Measurements from ENCODE around the gene TM6SF1.

Gene TM6SF1

GRCh38 chr15:83063551-83063950 lies 43.9 kb upstream of the TM6SF1 start:
- WGBS (ENCODE audit: extremely low coverage, insufficient coverage, insufficient read length), result no CpG with 5 or more reads among the region's 4 CpGs

GRCh38 chr15:83064859-83065258 lies 42.6 kb upstream of the TM6SF1 start:
- H3K27me3 ChIP-seq (ENCODE audit: insufficient read depth, low read length), result no peaks in the 10 kb centered on the region
- peak in 1 of 2 donors; percentile 28 for DNase-seq
- H3K4me2 ChIP-seq (ENCODE audit: low read length), result no peak overlapping the region
- H2BK5ac ChIP-seq (ENCODE audit: low read depth, low read length, poor library complexity), result no peak overlapping the region
- H3K23ac ChIP-seq (ENCODE audit: low read length), result no peak overlapping the region
- H2BK12ac ChIP-seq (ENCODE audit: low read length), result no peak overlapping the region
- H4K8ac ChIP-seq (ENCODE audit: low read depth, low read length), result no peak overlapping the region
- WGBS (ENCODE audit: extremely low coverage, insufficient coverage, insufficient read length), result no CpG with 5 or more reads among the region's 4 CpGs
- no peak overlapping the region for H2AK5ac ChIP-seq (ENCODE audit: low read length)
- no peak overlapping the region for H3K4ac ChIP-seq (ENCODE audit: low read depth, low read length)
- H4K91ac ChIP-seq (ENCODE audit: low read depth, low read length), result no peak overlapping the region
- H3K14ac ChIP-seq (ENCODE audit: low read length), result no peak overlapping the region
- H3K79me1 ChIP-seq (ENCODE audit: low read length), result peaks cover 12% of the 10 kb centered on the region
- peaks cover 3 to 8% of the 10 kb centered on the region in 2 experiments for H3K4me1 ChIP-seq (ENCODE audit: control insufficient read depth in 1 of 2, insufficient read depth in 2 of 2, low read length in 2 of 2)
- peaks cover 9% of the 10 kb centered on the region for H3K79me2 ChIP-seq (ENCODE audit: control insufficient read depth, insufficient read depth, low read length, poor library complexity)
- no peak overlapping the region for H2AFZ ChIP-seq (ENCODE audit: insufficient read depth, low read length, poor library complexity)
- no peaks in the 10 kb centered on the region for H3K9me3 ChIP-seq (ENCODE audit: insufficient read depth, low read depth, low read length)
- H3K4me3 ChIP-seq (ENCODE audit: low read depth, low read length), result no peak overlapping the region
- no peak overlapping the region for H2BK120ac ChIP-seq (ENCODE audit: insufficient read depth, low read length, poor library complexity)
- no peak overlapping the region for H3K27ac ChIP-seq (ENCODE audit: low read depth, low read length)
- H3K18ac ChIP-seq (ENCODE audit: low read length), result no peak overlapping the region
- no peak overlapping the region for H4K12ac ChIP-seq (ENCODE audit: low read depth, low read length)
- H3K36me3 ChIP-seq (ENCODE audit: control insufficient read depth in 1 of 2, insufficient read depth in 2 of 2, low read length in 2 of 2), result peaks cover 0 to 2% of the 10 kb centered on the region in 2 experiments
- H3K9ac ChIP-seq (ENCODE audit: low read length), result no peak overlapping the region

More at GRCh38 chr15:83063551-83063950, 43.9 kb upstream of the TM6SF1 start:
- no peak for DNase-seq
- Histone ChIP-seq H4K91ac (ENCODE audit: low read depth, low read length) (no peak overlapping the region), H4K8ac (ENCODE audit: low read depth, low read length) (no peak overlapping the region), H3K9ac (ENCODE audit: low read length) (no peak overlapping the region), H3K4ac (ENCODE audit: low read depth, low read length) (no peak overlapping the region), H2BK120ac (ENCODE audit: insufficient read depth, low read length, poor library complexity) (no peak overlapping the region), H3K4me2 (ENCODE audit: low read length) (no peak overlapping the region), H3K27ac (ENCODE audit: low read depth, low read length) (no peak overlapping the region), H3K4me1 (ENCODE audit: control insufficient read depth in 1 of 2, insufficient read depth in 2 of 2, low read length in 2 of 2) (peaks cover 3 to 8% of the 10 kb centered on the region in 2 experiments), H3K36me3 (ENCODE audit: control insufficient read depth in 1 of 2, insufficient read depth in 2 of 2, low read length in 2 of 2) (peaks cover 0 to 2% of the 10 kb centered on the region in 2 experiments), H3K4me3 (ENCODE audit: low read depth, low read length) (no peak overlapping the region), H2AFZ (ENCODE audit: insufficient read depth, low read length, poor library complexity) (no peak overlapping the region), H3K79me2 (ENCODE audit: control insufficient read depth, insufficient read depth, low read length, poor library complexity) (peaks cover 9% of the 10 kb centered on the region), H2AK5ac (ENCODE audit: low read length) (no peak overlapping the region), H3K23ac (ENCODE audit: low read length) (no peak overlapping the region), H3K14ac (ENCODE audit: low read length) (no peak overlapping the region), H4K12ac (ENCODE audit: low read depth, low read length) (no peak overlapping the region), H2BK12ac (ENCODE audit: low read length) (no peak overlapping the region), H2BK5ac (ENCODE audit: low read depth, low read length, poor library complexity) (no peak overlapping the region), H3K27me3 (ENCODE audit: insufficient read depth, low read length) (no peaks in the 10 kb centered on the region), H3K79me1 (ENCODE audit: low read length) (peaks cover 12% of the 10 kb centered on the region), H3K18ac (ENCODE audit: low read length) (no peak overlapping the region), H3K9me3 (ENCODE audit: insufficient read depth, low read depth, low read length) (no peaks in the 10 kb centered on the region)

GRCh38 chr15:83065431-83065830 lies 42.0 kb upstream of the TM6SF1 start:
- no peak overlapping the region for H2AK5ac ChIP-seq (ENCODE audit: low read length)
- no peak overlapping the region for H3K9ac ChIP-seq (ENCODE audit: low read length)
- peaks cover 9% of the 10 kb centered on the region for H3K79me2 ChIP-seq (ENCODE audit: control insufficient read depth, insufficient read depth, low read length, poor library complexity)
- H3K4me1 ChIP-seq (ENCODE audit: control insufficient read depth in 1 of 2, insufficient read depth in 2 of 2, low read length in 2 of 2), result peaks cover 3 to 8% of the 10 kb centered on the region in 2 experiments
- H2BK120ac ChIP-seq (ENCODE audit: insufficient read depth, low read length, poor library complexity), result no peak overlapping the region
- no peak overlapping the region for H4K91ac ChIP-seq (ENCODE audit: low read depth, low read length)
- H2AFZ ChIP-seq (ENCODE audit: insufficient read depth, low read length, poor library complexity), result no peak overlapping the region
- peaks cover 0 to 2% of the 10 kb centered on the region in 2 experiments for H3K36me3 ChIP-seq (ENCODE audit: control insufficient read depth in 1 of 2, insufficient read depth in 2 of 2, low read length in 2 of 2)
- no peaks in the 10 kb centered on the region for H3K9me3 ChIP-seq (ENCODE audit: insufficient read depth, low read depth, low read length)
- H3K27ac ChIP-seq (ENCODE audit: low read depth, low read length), result no peak overlapping the region
- H3K4me3 ChIP-seq (ENCODE audit: low read depth, low read length), result no peak overlapping the region
- H4K8ac ChIP-seq (ENCODE audit: low read depth, low read length), result no peak overlapping the region
- H3K4ac ChIP-seq (ENCODE audit: low read depth, low read length), result peak overlapping the region; percentile 44
- no peak overlapping the region for H3K23ac ChIP-seq (ENCODE audit: low read length)
- no peak overlapping the region for H2BK12ac ChIP-seq (ENCODE audit: low read length)
- no peak overlapping the region for H3K14ac ChIP-seq (ENCODE audit: low read length)
- H4K12ac ChIP-seq (ENCODE audit: low read depth, low read length), result no peak overlapping the region
- WGBS (ENCODE audit: extremely low coverage, insufficient coverage, insufficient read length), result no CpG with 5 or more reads among the region's 3 CpGs
- no peak overlapping the region for H2BK5ac ChIP-seq (ENCODE audit: low read depth, low read length, poor library complexity)
- no peaks in the 10 kb centered on the region for H3K27me3 ChIP-seq (ENCODE audit: insufficient read depth, low read length)
- peaks cover 12% of the 10 kb centered on the region for H3K79me1 ChIP-seq (ENCODE audit: low read length)
- no peak overlapping the region for H3K18ac ChIP-seq (ENCODE audit: low read length)
- peak overlapping the region; percentile 61 for H3K4me2 ChIP-seq (ENCODE audit: low read length)
- no peak for DNase-seq

- peaks cover 0 to 2% of the 10 kb centered on the region in 2 experiments for H3K36me3 ChIP-seq (ENCODE audit: control insufficient read depth in 1 of 2, insufficient read depth in 2 of 2, low read length in 2 of 2)
- peak overlapping the region; percentile 95 for H3K9ac ChIP-seq (ENCODE audit: low read length)
- peak overlapping the region; percentile 85 for H2BK5ac ChIP-seq (ENCODE audit: low read depth, low read length, poor library complexity)
- H3K27me3 ChIP-seq (ENCODE audit: insufficient read depth, low read length), result no peaks in the 10 kb centered on the region
- H3K14ac ChIP-seq (ENCODE audit: low read length), result peak overlapping the region; percentile 96
- no peak overlapping the region for H3K23ac ChIP-seq (ENCODE audit: low read length)
- WGBS (ENCODE audit: extremely low coverage, insufficient coverage, insufficient read length), result no CpG with 5 or more reads among the region's 42 CpGs
- H4K8ac ChIP-seq (ENCODE audit: low read depth, low read length), result peak overlapping the region; percentile 96
- H2AFZ ChIP-seq (ENCODE audit: insufficient read depth, low read length, poor library complexity), result peak overlapping the region; percentile 96
- no peaks in the 10 kb centered on the region for H3K9me3 ChIP-seq (ENCODE audit: insufficient read depth, low read depth, low read length)
- H3K79me1 ChIP-seq (ENCODE audit: low read length), result peaks cover 12% of the 10 kb centered on the region
- peak overlapping the region; percentile 89 for H3K4me3 ChIP-seq (ENCODE audit: low read depth, low read length)
- H3K18ac ChIP-seq (ENCODE audit: low read length), result peak overlapping the region; percentile 94
- peak overlapping the region; percentile 95 for H4K91ac ChIP-seq (ENCODE audit: low read depth, low read length)
- H3K27ac ChIP-seq (ENCODE audit: low read depth, low read length), result peak overlapping the region; percentile 83
- H3K4me2 ChIP-seq (ENCODE audit: low read length), result peak overlapping the region; percentile 61
- peaks cover 9% of the 10 kb centered on the region for H3K79me2 ChIP-seq (ENCODE audit: control insufficient read depth, insufficient read depth, low read length, poor library complexity)
- no peak overlapping the region for H2AK5ac ChIP-seq (ENCODE audit: low read length)
- peak overlapping the region; percentile 72 for H3K4ac ChIP-seq (ENCODE audit: low read depth, low read length)
- peaks cover 3 to 8% of the 10 kb centered on the region in 2 experiments for H3K4me1 ChIP-seq (ENCODE audit: control insufficient read depth in 1 of 2, insufficient read depth in 2 of 2, low read length in 2 of 2)
- H2BK12ac ChIP-seq (ENCODE audit: low read length), result no peak overlapping the region
- peak in 1 of 2 donors; percentile 46 for DNase-seq
- H2BK120ac ChIP-seq (ENCODE audit: insufficient read depth, low read length, poor library complexity), result peak overlapping the region; percentile 94
- peak overlapping the region; percentile 11 for H4K12ac ChIP-seq (ENCODE audit: low read depth, low read length)
Observed at GRCh38 chr15:83066034-83066733, 41.3 kb upstream of the TM6SF1 start.

Measured in trophoblast cell (in vitro differentiated cells and primary cell).